Gastroesophageal sphincter (tissue), 4 donors: Measurements from ENCODE around the gene SNCG. TPM values are rescaled to one million over a fixed set of nuclear protein-coding genes. Genes with fewer than 3 reads are reported as not detected.
"Not testable (repeated sequence)": the region's sequence is repeated elsewhere in the genome, so short reads cannot be mapped to it uniquely, and the experiment has no call there.

Experiments
- ATAC-seq: fragments of 150-250 bp; one replicate; pipeline ENCODE4 v1.9.1; 2016; ENCODE audit warnings: mild to moderate bottlenecking, moderate library complexity
- H3K27ac ChIP-seq, 4 donors: fragments of 200-600 bp; sonication (generic) in 3 of 4; 1 replicate in 3 of 4; 2 replicates in 1 of 4; pipeline ENCODE4 v1.5.1; 2016 to 2019
- H3K27me3 ChIP-seq: fragments of 200-600 bp; sonication (generic); one replicate; pipeline ENCODE4 v1.5.1; 2019
- H3K36me3 ChIP-seq, 2 donors: fragments of 200-600 bp; sonication (generic); one replicate each; pipeline ENCODE4 v1.5.1; 2019; ENCODE audit warnings: control low read depth in 1 of 2
- H3K4me1 ChIP-seq, 3 donors: fragments of 200-600 bp; sonication (generic); 1 replicate in 2 of 3; 2 replicates in 1 of 3; pipeline ENCODE4 v1.5.1; 2016 to 2019; ENCODE audit warnings: control low read depth in 2 of 3
- H3K4me3 ChIP-seq, 2 donors: fragments of 200-600 bp; sonication (generic); one replicate each; pipeline ENCODE4 v1.5.1; 2019; ENCODE audit warnings: mild to moderate bottlenecking in 1 of 2, moderate library complexity in 1 of 2
- H3K9me3 ChIP-seq, 3 donors: fragments of 200-600 bp; sonication (generic); one replicate each; pipeline ENCODE4 v1.5.1; 2017 to 2019; ENCODE audit warnings: control low read depth in 2 of 3
- CTCF ChIP-seq, 4 experiments: fragments of 200-600 bp in 2 of 4; fragments of 450-650 bp in 2 of 4; sonication (generic) in 1 of 4; IDR thresholded peaks; one replicate each; pipeline ENCODE4 v1.5.1; 2017 to 2019; ENCODE audit warnings: antibody characterized with exemption in 4 of 4, mild to moderate bottlenecking in 2 of 4, moderate library complexity in 2 of 4
- EP300 ChIP-seq: sonication (generic); formaldehyde crosslinking; IDR thresholded peaks from one replicate; pipeline ENCODE4 v1.6.1; 2017; ENCODE audit warnings: antibody characterized with exemption, mild to moderate bottlenecking
- POLR2A ChIP-seq, 2 donors: fragments of 450-650 bp; IDR thresholded peaks; one replicate each; pipeline ENCODE4 v1.6.1; 2017; ENCODE audit warnings: antibody characterized with exemption in 2 of 2, mild to moderate bottlenecking in 2 of 2, moderate library complexity in 1 of 2
- POLR2AphosphoS5 ChIP-seq: sonication (generic); formaldehyde crosslinking; IDR thresholded peaks from one replicate; pipeline ENCODE4 v1.6.1; 2017; ENCODE audit warnings: antibody characterized with exemption
- WGBS, 2 donors: methylation state at CpG; one replicate each; pipeline ENCODE4 v1.1.5; 2018; ENCODE audit warnings: low coverage in 1 of 2; 5-methylcytosine and 5-hydroxymethylcytosine counted together
- total RNA-seq, 4 donors: library from RNA; depleted of rRNA; stranded (reverse); fragments of >200 nt; gene quantifications; one replicate each; pipeline ENCODE4 v1.1.0, GENCODE V29; 2016

The SNCG gene
- total RNA-seq, 4 donors from 2014 or later, result 12.8 to 102 (median 33.7) TPM

GRCh38 chr10:86932674-86933073 is 25.7 kb upstream of the SNCG start:
- peak overlapping the region in 3 of 4 donors; percentile 12 to 59 (median 54) for H3K27ac ChIP-seq
- ATAC-seq, result no peak
- WGBS, 2 donors, result 80% methylated on average over 2 of the region's 2 CpGs; no CpG with 5 or more reads in 1 of the 2 donors
- peaks cover 0 to 51% (median 0%) of the 10 kb centered on the region in 3 donors for H3K4me1 ChIP-seq
- peaks cover 0 to 52% of the 10 kb centered on the region in 2 donors for H3K36me3 ChIP-seq
- H3K9me3 ChIP-seq, result no peaks in the 10 kb centered on the region
- TF ChIP-seq EP300 (no peak), POLR2A (IDR thresholded peaks at IDR 0.05) (no peak), CTCF (IDR thresholded peaks at IDR 0.05) (no peak), POLR2AphosphoS5 (no peak)
- no peaks in the 10 kb centered on the region for H3K27me3 ChIP-seq
- H3K4me3 ChIP-seq, result no peak overlapping the region

GRCh38 chr10:86934162-86934711 is 24.2 kb upstream of the SNCG start:
- peaks cover 0 to 46% of the 10 kb centered on the region in 2 donors for H3K36me3 ChIP-seq
- 91 to 100% methylated on average over 1 to 4 of the region's 6 CpGs for WGBS, 2 donors
- H3K27ac ChIP-seq, H3K4me3 ChIP-seq, H3K9me3 ChIP-seq, H3K27me3 ChIP-seq, ATAC-seq: not testable (repeated sequence)
- peaks cover 0 to 53% (median 0%) of the 10 kb centered on the region in 3 donors for H3K4me1 ChIP-seq

GRCh38 chr10:86936661-86937501 is 21.5 kb upstream of the SNCG start:
- 23 to 74% methylated on average over 3 to 6 of the region's 13 CpGs for WGBS, 2 donors
- Histone ChIP-seq H3K9me3 (no peaks in the 10 kb centered on the region), H3K27me3 (no peaks in the 10 kb centered on the region), H3K27ac (peak overlapping the region in 3 of 4 donors; percentile 8 to 40 (median 33)), H3K4me1 (peaks cover 0 to 42% (median 3%) of the 10 kb centered on the region in 3 donors), H3K4me3 (no peak overlapping the region), H3K36me3 (peaks cover 0 to 27% of the 10 kb centered on the region in 2 donors)
- TF ChIP-seq EP300 (no peak), POLR2AphosphoS5 (no peak), CTCF (IDR thresholded peaks at IDR 0.05) (no peak), POLR2A (IDR thresholded peaks at IDR 0.05) (no peak)
- ATAC-seq, result no peak

- no peak for TF ChIP-seq EP300
- no peak for TF ChIP-seq POLR2AphosphoS5
- TF ChIP-seq CTCF (IDR thresholded peaks at IDR 0.05), result no peak
- TF ChIP-seq POLR2A (IDR thresholded peaks at IDR 0.05), result no peak
- no peaks in the 10 kb centered on the region for H3K27me3 ChIP-seq
- peaks cover 0 to 42% (median 3%) of the 10 kb centered on the region in 3 donors for H3K4me1 ChIP-seq
- no peak for ATAC-seq
- peak overlapping the region in 1 of 4 donors; percentile 33 for H3K27ac ChIP-seq
- no peak overlapping the region for H3K4me3 ChIP-seq
- 66 to 93% methylated on average over 3 to 5 of the region's 6 CpGs for WGBS, 2 donors
- peaks cover 0 to 31% of the 10 kb centered on the region in 2 donors for H3K36me3 ChIP-seq
- H3K9me3 ChIP-seq, result no peaks in the 10 kb centered on the region
These were observed 20.8 kb upstream of the SNCG start for GRCh38 chr10:86937502-86938154.

- WGBS, 2 donors, result no CpG with 5 or more reads among the region's 2 CpGs
- Histone ChIP-seq H3K27me3 (peaks cover under 1% of the 10 kb centered on the region), H3K36me3 (peaks cover 0 to 31% of the 10 kb centered on the region in 2 donors), H3K9me3 (no peaks in the 10 kb centered on the region), H3K4me1 (peaks cover 0 to 41% (median 3%) of the 10 kb centered on the region in 3 donors), H3K27ac (peak overlapping the region in 1 of 4 donors; percentile 1), H3K4me3 (no peak overlapping the region)
- ATAC-seq, result no peak
- TF ChIP-seq EP300, result no peak
- no peak for TF ChIP-seq CTCF (IDR thresholded peaks at IDR 0.05)
- no peak for TF ChIP-seq POLR2A (IDR thresholded peaks at IDR 0.05)
- TF ChIP-seq POLR2AphosphoS5, result no peak
These were observed 20.1 kb upstream of the SNCG start for GRCh38 chr10:86938260-86938659.

GRCh38 chr10:86940076-86940475 is 18.3 kb upstream of the SNCG start:
- not testable (repeated sequence) for H3K4me3 ChIP-seq, H3K9me3 ChIP-seq, H3K27ac ChIP-seq, H3K27me3 ChIP-seq, ATAC-seq
- Histone ChIP-seq H3K36me3 (peaks cover 0 to 33% of the 10 kb centered on the region in 2 donors), H3K4me1 (peaks cover 0 to 50% (median 3%) of the 10 kb centered on the region in 3 donors)
- WGBS, 2 donors, result 80 to 81% methylated on average over 9 to 13 of the region's 16 CpGs
